Osteoblast (primary cell): ENCODE measurements around the gene RNF152. TPM values are rescaled to one million over a fixed set of nuclear protein-coding genes. Genes with fewer than 3 reads are reported as not detected.

Source experiments
- DNase-seq: peaks from one replicate; pipeline ENCODE4 v3.0.0; 2011; ENCODE audit warnings: low spot score, mixed read lengths; ENCODE audit not compliant: insufficient read length; ENCODE audit errors: missing footprints
- H2AFZ ChIP-seq: 2 replicates; pipeline ENCODE4 v1.6.0; 2011; ENCODE audit warnings: mild to moderate bottlenecking, low read length
- H3K27ac ChIP-seq: 2 replicates; pipeline ENCODE4 v1.5.1; 2011; ENCODE audit warnings: mild to moderate bottlenecking, low read depth, low read length, moderate library complexity
- H3K27me3 ChIP-seq: 2 replicates; pipeline ENCODE4 v1.6.0; 2012; ENCODE audit warnings: mild to moderate bottlenecking, control low read depth, inconsistent platforms, low read length, moderate library complexity; ENCODE audit not compliant: insufficient read depth
- H3K36me3 ChIP-seq: 2 replicates; pipeline ENCODE4 v1.5.1; 2011; ENCODE audit warnings: mild to moderate bottlenecking, low read length, control low read depth, moderate library complexity; ENCODE audit not compliant: insufficient read depth
- H3K4me1 ChIP-seq: 2 replicates; pipeline ENCODE4 v1.5.1; 2011; ENCODE audit warnings: mild to moderate bottlenecking, low read length, control low read depth, moderate library complexity; ENCODE audit not compliant: insufficient read depth
- H3K4me2 ChIP-seq: 2 replicates; pipeline ENCODE4 v1.6.0; 2011; ENCODE audit warnings: mild to moderate bottlenecking, low read length; ENCODE audit not compliant: insufficient read depth
- H3K4me3 ChIP-seq: fragments of 200-600 bp; sonication (generic); 3 replicates; pipeline ENCODE4 v1.5.1; 2012; ENCODE audit warnings: mild to moderate bottlenecking, low read length, inconsistent platforms; ENCODE audit not compliant: insufficient read depth
- H3K79me2 ChIP-seq: 2 replicates; pipeline ENCODE4 v1.6.0; 2012; ENCODE audit warnings: mild to moderate bottlenecking, low read length, control low read depth, inconsistent platforms; ENCODE audit not compliant: insufficient read depth
- H3K9me3 ChIP-seq: 2 replicates; pipeline ENCODE4 v1.5.1; 2011; ENCODE audit warnings: low read depth, low read length, control low read depth
- H4K20me1 ChIP-seq: 2 replicates; pipeline ENCODE4 v1.6.0; 2012; ENCODE audit warnings: mild to moderate bottlenecking, low read length, control low read depth; ENCODE audit not compliant: insufficient read depth
- total RNA-seq: library from RNA; depleted of rRNA; stranded (reverse); fragments of >200 nt; gene quantifications from 2 replicates; pipeline ENCODE4 v1.2.3, GENCODE V29; 2012
- TF ChIP-seq, protein P1 (sequence below): IDR thresholded peaks from 2 replicates; pipeline ENCODE4 v1.5.1; 2011; ENCODE audit warnings: mild to moderate bottlenecking, low read depth, low read length, moderate library complexity; ENCODE audit errors: extremely low read depth

RNF152 gene
- total RNA-seq, 1 donor = 3.3 TPM

DNA sequence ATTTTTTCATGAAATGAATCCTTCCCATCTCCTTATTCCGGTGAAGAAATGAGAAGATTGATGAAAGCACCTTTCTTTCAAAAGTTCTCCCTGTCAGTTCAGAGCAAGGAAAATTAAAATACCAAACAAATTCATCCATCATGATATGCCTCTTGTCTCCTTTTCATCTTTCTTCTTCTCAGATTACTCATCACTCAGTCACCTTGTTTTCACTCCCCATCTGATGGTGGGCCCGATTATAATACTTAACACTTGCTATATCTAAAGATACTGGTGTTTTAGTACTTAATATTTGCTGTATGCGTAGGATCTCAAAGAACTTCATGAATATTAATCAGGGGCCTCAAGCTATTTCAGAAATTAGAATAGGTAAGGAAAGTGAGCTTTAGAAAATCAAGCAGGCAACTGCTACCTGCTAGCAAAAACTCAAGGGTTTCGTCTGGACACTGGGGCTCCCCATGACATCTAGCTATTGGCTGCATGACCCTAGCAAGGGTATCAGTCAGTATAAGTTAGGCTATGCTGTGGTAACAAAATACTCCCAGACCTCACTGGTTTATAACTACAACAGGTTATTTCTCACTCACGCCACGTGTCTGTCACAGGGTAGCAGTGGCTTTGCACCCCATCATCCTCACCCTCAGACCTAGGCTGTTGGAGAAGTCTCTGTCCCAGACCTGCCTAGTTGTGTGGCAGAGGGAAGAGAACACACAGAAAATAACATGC is 39.0 kb upstream of the RNF152 start:
- Histone ChIP-seq H3K9me3 (no peaks in the 10 kb centered on the region), H2AFZ (no peak overlapping the region), H3K36me3 (no peaks in the 10 kb centered on the region), H4K20me1 (no peaks in the 10 kb centered on the region), H3K4me3 (no peak overlapping the region), H3K4me1 (no peaks in the 10 kb centered on the region), H3K27ac (no peak overlapping the region), H3K79me2 (no peaks in the 10 kb centered on the region), H3K4me2 (no peak overlapping the region), H3K27me3 (no peaks in the 10 kb centered on the region)
- TF ChIP-seq, protein P1, sequence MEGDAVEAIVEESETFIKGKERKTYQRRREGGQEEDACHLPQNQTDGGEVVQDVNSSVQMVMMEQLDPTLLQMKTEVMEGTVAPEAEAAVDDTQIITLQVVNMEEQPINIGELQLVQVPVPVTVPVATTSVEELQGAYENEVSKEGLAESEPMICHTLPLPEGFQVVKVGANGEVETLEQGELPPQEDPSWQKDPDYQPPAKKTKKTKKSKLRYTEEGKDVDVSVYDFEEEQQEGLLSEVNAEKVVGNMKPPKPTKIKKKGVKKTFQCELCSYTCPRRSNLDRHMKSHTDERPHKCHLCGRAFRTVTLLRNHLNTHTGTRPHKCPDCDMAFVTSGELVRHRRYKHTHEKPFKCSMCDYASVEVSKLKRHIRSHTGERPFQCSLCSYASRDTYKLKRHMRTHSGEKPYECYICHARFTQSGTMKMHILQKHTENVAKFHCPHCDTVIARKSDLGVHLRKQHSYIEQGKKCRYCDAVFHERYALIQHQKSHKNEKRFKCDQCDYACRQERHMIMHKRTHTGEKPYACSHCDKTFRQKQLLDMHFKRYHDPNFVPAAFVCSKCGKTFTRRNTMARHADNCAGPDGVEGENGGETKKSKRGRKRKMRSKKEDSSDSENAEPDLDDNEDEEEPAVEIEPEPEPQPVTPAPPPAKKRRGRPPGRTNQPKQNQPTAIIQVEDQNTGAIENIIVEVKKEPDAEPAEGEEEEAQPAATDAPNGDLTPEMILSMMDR = no peak
- no peak for DNase-seq

DNA sequence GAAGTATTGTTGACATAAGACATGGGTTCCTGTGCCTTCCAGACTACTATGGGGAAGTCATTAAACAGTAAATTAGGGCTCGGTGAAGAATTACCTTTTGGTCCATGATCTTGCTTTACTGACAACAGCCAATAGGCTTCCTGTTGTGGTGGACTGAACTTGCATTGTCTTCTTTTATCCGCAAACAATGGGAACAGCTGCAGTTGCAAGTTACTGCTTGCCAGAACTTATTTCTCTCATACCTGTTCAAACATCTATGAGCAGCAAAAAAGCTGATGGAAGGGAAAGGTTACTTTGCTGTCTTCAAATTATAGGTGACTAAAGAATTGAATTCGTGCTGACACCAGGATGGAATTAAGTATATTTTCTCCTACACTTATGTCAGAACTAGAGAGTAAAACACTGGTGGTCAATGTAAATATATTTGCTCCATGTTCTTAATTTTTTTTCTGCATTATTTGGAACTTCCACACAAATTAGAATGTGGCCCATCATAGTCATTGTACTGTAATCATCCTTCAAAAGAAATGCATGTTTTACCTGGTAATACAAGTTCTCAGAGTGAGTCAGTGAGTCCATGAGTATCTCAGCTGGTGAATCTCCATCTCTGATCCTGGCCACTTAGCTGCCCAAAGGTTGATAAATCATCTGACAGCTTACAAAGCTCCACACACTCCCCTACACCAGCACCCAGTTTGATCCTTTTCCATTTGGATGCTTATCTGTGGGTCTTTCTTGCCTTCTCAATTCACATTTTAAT is 37.3 kb upstream of the RNF152 start:
- H3K4me2 ChIP-seq = no peak overlapping the region
- no peaks in the 10 kb centered on the region for H3K4me1 ChIP-seq
- DNase-seq = no peak
- H3K79me2 ChIP-seq = no peaks in the 10 kb centered on the region
- no peaks in the 10 kb centered on the region for H3K9me3 ChIP-seq
- TF ChIP-seq, protein P1 = no peak
- no peak overlapping the region for H2AFZ ChIP-seq
- H4K20me1 ChIP-seq = no peaks in the 10 kb centered on the region
- no peak overlapping the region for H3K4me3 ChIP-seq
- no peaks in the 10 kb centered on the region for H3K27me3 ChIP-seq
- H3K36me3 ChIP-seq = no peaks in the 10 kb centered on the region
- H3K27ac ChIP-seq = no peak overlapping the region

GRCh38 chr18:61926532-61926931 is 33.7 kb upstream of the RNF152 start:
- Histone ChIP-seq H3K4me3 (no peak overlapping the region), H3K9me3 (no peaks in the 10 kb centered on the region), H3K27me3 (no peaks in the 10 kb centered on the region), H3K36me3 (no peaks in the 10 kb centered on the region), H3K79me2 (no peaks in the 10 kb centered on the region), H3K27ac (no peak overlapping the region), H2AFZ (no peak overlapping the region), H4K20me1 (no peaks in the 10 kb centered on the region), H3K4me1 (no peaks in the 10 kb centered on the region), H3K4me2 (no peak overlapping the region)
- TF ChIP-seq, protein P1 = no peak
- DNase-seq = no peak

GRCh38 chr18:61924550-61924949 is 31.7 kb upstream of the RNF152 start:
- H3K79me2 ChIP-seq = no peaks in the 10 kb centered on the region
- H3K4me3 ChIP-seq = no peak overlapping the region
- no peak overlapping the region for H3K27ac ChIP-seq
- H2AFZ ChIP-seq = no peak overlapping the region
- TF ChIP-seq, protein P1 = no peak
- no peaks in the 10 kb centered on the region for H3K9me3 ChIP-seq
- no peak overlapping the region for H3K4me2 ChIP-seq
- no peaks in the 10 kb centered on the region for H3K36me3 ChIP-seq
- H3K4me1 ChIP-seq = no peaks in the 10 kb centered on the region
- no peaks in the 10 kb centered on the region for H4K20me1 ChIP-seq
- no peak for DNase-seq
- no peaks in the 10 kb centered on the region for H3K27me3 ChIP-seq
